Transverse colon (tissue), 4 donors: ENCODE results near the gene PRL. TPM values are rescaled to one million over a fixed set of nuclear protein-coding genes. Genes with fewer than 3 reads are reported as not detected.

Experiments
- DNase-seq: peaks from one replicate; pipeline ENCODE4 v3.0.0-alpha.2; 2019
- H3K27ac ChIP-seq, 4 donors: fragments of 200-600 bp; sonication (generic); 2 replicates each; pipeline ENCODE4 v1.5.1; 2016 to 2018; ENCODE audit warnings: inconsistent platforms in 4 of 4
- H3K27me3 ChIP-seq: fragments of 200-600 bp; sonication (generic); 2 replicates; pipeline ENCODE4 v1.5.1; 2017; ENCODE audit warnings: inconsistent platforms
- H3K36me3 ChIP-seq, 4 donors: fragments of 200-600 bp; sonication (generic); 2 replicates each; pipeline ENCODE4 v1.5.1; 2017 to 2019; ENCODE audit warnings: inconsistent platforms in 4 of 4
- H3K4me1 ChIP-seq, 4 donors: fragments of 200-600 bp; sonication (generic); 2 replicates each; pipeline ENCODE4 v1.5.1; 2017 to 2020; ENCODE audit warnings: inconsistent platforms in 4 of 4
- H3K4me3 ChIP-seq, 4 donors: fragments of 200-600 bp; sonication (generic); 1 replicate in 1 of 4; 2 replicates in 3 of 4; pipeline versions ENCODE4 v1.5.1 to v1.6.1; 2017 to 2019; ENCODE audit warnings: inconsistent platforms in 4 of 4
- H3K9me3 ChIP-seq, 2 donors: fragments of 200-600 bp; sonication (generic); 2 replicates each; pipeline ENCODE4 v1.5.1; 2017 to 2019; ENCODE audit warnings: inconsistent platforms in 2 of 2
- EP300 ChIP-seq: sonication (generic); formaldehyde crosslinking; IDR thresholded peaks from one replicate; pipeline ENCODE4 v1.6.1; 2017; ENCODE audit warnings: antibody characterized with exemption, low read depth
- POLR2A ChIP-seq: fragments of 450-650 bp; IDR thresholded peaks from one replicate; pipeline ENCODE4 v1.6.1; 2016; ENCODE audit warnings: antibody characterized with exemption, mild to moderate bottlenecking, moderate library complexity
- POLR2AphosphoS5 ChIP-seq, 3 donors: sonication (generic); formaldehyde crosslinking; IDR thresholded peaks; one replicate each; pipeline ENCODE4 v1.6.1; 2016; ENCODE audit warnings: antibody characterized with exemption in 3 of 3
- WGBS, 2 donors: methylation state at CpG; one replicate each; pipeline ENCODE4 v1.1.5; 2018; ENCODE audit warnings: low coverage in 1 of 2; 5-methylcytosine and 5-hydroxymethylcytosine counted together
- in situ Hi-C, 4 donors: fragments of 200-750 bp; cut with MboI; loops; one replicate each; pipeline versions ENCODE4 v1.15.0 to v1.15.1; 2017; ENCODE audit warnings: low sequenced_read_pairs in 3 of 4, low pct_ligation_motif_present in 1 of 4, low pct_unique_long_range_greater_than_20kb in 1 of 4
- intact Hi-C: fragments of 100-400 bp; cut with DNase I; formaldehyde crosslinking; loops from one replicate; pipeline ENCODE4 v1.15.1; 2023; ENCODE audit warnings: low total_unique reads
- total RNA-seq, 4 donors: library from RNA; depleted of rRNA; stranded (reverse); fragments of >200 nt; gene quantifications; one replicate each; pipeline ENCODE4 v1.1.0, GENCODE V29; 2016
- TF ChIP-seq, protein P1 (sequence below), 5 experiments: fragments of 200-600 bp in 3 of 5; fragments of 450-650 bp in 2 of 5; sonication (generic) in 3 of 5; IDR thresholded peaks; 1 replicate in 2 of 5; 2 replicates in 3 of 5; pipeline ENCODE4 v1.5.1; 2016 to 2017; ENCODE audit warnings: antibody characterized with exemption in 5 of 5, inconsistent platforms in 3 of 5, mild to moderate bottlenecking in 2 of 5, moderate library complexity in 1 of 5

Gene PRL
- total RNA-seq, 4 donors from 2014 or later: not detected

GRCh38 chr6:22298475-22298890 lies 1.6 kb upstream of the PRL start:
- TF ChIP-seq POLR2A: no peak
- TF ChIP-seq EP300: no peak
- Histone ChIP-seq H3K4me3 (no peak overlapping the region), H3K4me1 (no peaks in the 10 kb centered on the region), H3K27me3 (no peaks in the 10 kb centered on the region), H3K36me3 (no peaks in the 10 kb centered on the region), H3K27ac (no peak overlapping the region), H3K9me3 (no peaks in the 10 kb centered on the region)
- intact Hi-C loops: no loop called here
- WGBS, 2 donors: 72 to 89% methylated on average over 1 of the region's 1 CpG
- DNase-seq: no peak
- in situ Hi-C loops: no loop called here

DNA sequence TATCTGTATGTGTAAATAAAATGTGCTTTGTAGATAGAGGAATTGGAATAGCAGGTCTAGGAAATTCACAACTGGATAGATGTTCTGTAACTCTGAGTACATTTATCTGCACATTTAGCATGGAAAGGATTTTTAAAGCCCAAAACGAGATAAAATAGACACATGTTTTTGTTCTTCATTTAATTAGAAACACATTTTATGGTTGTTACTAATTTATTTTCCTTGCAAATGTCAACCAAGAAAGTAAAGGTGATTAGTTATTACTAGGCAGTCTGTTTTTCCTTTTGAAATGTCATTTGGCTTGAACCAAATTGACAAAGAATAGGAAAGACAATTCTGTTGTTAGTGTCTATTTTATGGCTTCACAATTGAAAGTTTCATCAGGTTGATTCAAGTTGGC lies 769 bp downstream of the PRL start:
- TF ChIP-seq, protein P1, sequence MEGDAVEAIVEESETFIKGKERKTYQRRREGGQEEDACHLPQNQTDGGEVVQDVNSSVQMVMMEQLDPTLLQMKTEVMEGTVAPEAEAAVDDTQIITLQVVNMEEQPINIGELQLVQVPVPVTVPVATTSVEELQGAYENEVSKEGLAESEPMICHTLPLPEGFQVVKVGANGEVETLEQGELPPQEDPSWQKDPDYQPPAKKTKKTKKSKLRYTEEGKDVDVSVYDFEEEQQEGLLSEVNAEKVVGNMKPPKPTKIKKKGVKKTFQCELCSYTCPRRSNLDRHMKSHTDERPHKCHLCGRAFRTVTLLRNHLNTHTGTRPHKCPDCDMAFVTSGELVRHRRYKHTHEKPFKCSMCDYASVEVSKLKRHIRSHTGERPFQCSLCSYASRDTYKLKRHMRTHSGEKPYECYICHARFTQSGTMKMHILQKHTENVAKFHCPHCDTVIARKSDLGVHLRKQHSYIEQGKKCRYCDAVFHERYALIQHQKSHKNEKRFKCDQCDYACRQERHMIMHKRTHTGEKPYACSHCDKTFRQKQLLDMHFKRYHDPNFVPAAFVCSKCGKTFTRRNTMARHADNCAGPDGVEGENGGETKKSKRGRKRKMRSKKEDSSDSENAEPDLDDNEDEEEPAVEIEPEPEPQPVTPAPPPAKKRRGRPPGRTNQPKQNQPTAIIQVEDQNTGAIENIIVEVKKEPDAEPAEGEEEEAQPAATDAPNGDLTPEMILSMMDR (IDR thresholded peaks at IDR 0.05): no peak
- no peak for TF ChIP-seq POLR2AphosphoS5 (IDR thresholded peaks at IDR 0.05)
- TF ChIP-seq EP300: no peak
- TF ChIP-seq POLR2A: no peak
- intact Hi-C loops (no loop called here), in situ Hi-C loops (no loop called here)

DNA sequence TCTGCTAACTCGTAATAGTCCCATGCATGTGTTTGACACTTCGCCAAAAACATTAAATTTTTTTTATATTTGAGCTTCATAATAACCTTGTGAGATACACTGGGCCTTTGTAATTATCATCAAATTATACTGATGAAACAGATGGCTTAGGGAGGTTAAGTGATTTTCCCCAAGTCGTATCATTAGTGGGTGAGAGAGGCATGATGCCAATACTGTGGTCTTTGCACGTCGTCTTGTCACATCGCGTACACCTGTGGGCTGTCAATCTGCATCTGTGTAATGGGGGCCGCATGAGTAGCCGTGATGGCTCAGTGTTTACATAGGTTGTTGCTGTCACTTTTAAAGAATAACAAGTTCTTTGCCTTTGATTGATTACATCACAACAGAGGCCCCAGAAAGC lies 1.7 kb downstream of the PRL start:
- TF ChIP-seq POLR2A: no peak
- no peak for TF ChIP-seq EP300
- TF ChIP-seq POLR2AphosphoS5 (IDR thresholded peaks at IDR 0.05): no peak
- TF ChIP-seq, protein P1 (IDR thresholded peaks at IDR 0.05): no peak
- DNase-seq: no peak
- Histone ChIP-seq H3K4me3 (no peak overlapping the region), H3K36me3 (no peaks in the 10 kb centered on the region), H3K4me1 (no peaks in the 10 kb centered on the region), H3K9me3 (no peaks in the 10 kb centered on the region), H3K27me3 (no peaks in the 10 kb centered on the region), H3K27ac (no peak overlapping the region)
- in situ Hi-C loops: no loop called here
- intact Hi-C loops: no loop called here
- 61 to 81% methylated on average over 4 to 9 of the region's 9 CpGs for WGBS, 2 donors

More for the DNA sequence above, 769 bp downstream of the PRL start:
- H3K27me3 ChIP-seq: no peaks in the 10 kb centered on the region
- no peak overlapping the region for H3K27ac ChIP-seq
- WGBS, 2 donors: 43 to 61% methylated on average over 1 of the region's 1 CpG
- H3K36me3 ChIP-seq: no peaks in the 10 kb centered on the region
- H3K4me3 ChIP-seq: no peak overlapping the region
- no peaks in the 10 kb centered on the region for H3K4me1 ChIP-seq
- DNase-seq: no peak
- H3K9me3 ChIP-seq: no peaks in the 10 kb centered on the region

DNA sequence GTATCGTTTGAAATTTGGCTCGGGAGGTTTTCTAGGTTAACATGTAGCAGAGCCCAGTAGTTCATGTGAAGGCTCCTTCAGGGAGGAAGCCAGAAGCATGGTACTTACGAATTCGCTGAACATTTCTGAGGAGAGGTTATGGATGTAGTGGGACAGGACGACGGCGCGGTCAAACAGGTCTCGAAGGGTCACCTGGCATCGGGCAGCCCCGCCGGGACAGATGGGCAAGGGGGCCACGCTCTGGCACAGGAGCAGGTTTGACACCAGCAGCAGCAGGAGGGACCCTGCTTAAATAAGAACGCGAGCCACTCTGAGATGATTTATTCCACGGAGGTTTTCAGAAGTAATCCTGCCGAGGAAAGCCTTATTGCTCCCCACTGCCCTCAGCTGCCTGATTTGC lies 2.5 kb downstream of the PRL start:
- WGBS, 2 donors: 83 to 84% methylated on average over 6 to 17 of the region's 17 CpGs

GRCh38 chr6:22290045-22290444 lies 6.8 kb downstream of the PRL start:
- Histone ChIP-seq H3K4me1 (no peaks in the 10 kb centered on the region), H3K36me3 (no peaks in the 10 kb centered on the region), H3K27me3 (no peaks in the 10 kb centered on the region), H3K4me3 (no peak overlapping the region), H3K9me3 (no peaks in the 10 kb centered on the region), H3K27ac (no peak overlapping the region)
- DNase-seq: no peak
- no peak for TF ChIP-seq POLR2A
- TF ChIP-seq POLR2AphosphoS5 (IDR thresholded peaks at IDR 0.05): no peak
- TF ChIP-seq, protein P1 (IDR thresholded peaks at IDR 0.05): no peak
- TF ChIP-seq EP300: no peak
- WGBS, 2 donors: 90 to 92% methylated on average over 4 to 8 of the region's 8 CpGs
- in situ Hi-C loops (no loop called here), intact Hi-C loops (no loop called here)

More for the DNA sequence above, 2.5 kb downstream of the PRL start:
- no peak overlapping the region for H3K4me3 ChIP-seq
- intact Hi-C loops (no loop called here), in situ Hi-C loops (no loop called here)
- no peak overlapping the region for H3K27ac ChIP-seq
- H3K27me3 ChIP-seq: no peaks in the 10 kb centered on the region
- no peak for DNase-seq
- H3K9me3 ChIP-seq: no peaks in the 10 kb centered on the region
- no peak for TF ChIP-seq EP300
- H3K4me1 ChIP-seq: no peaks in the 10 kb centered on the region
- H3K36me3 ChIP-seq: no peaks in the 10 kb centered on the region
